HepG2 (cell line): Measurements from ENCODE around the gene TBL2. TPM values are rescaled to one million over a fixed set of nuclear protein-coding genes. Genes with fewer than 3 reads are reported as not detected.

ENCODE experiments used
- CBX1 ChIP-seq: IDR thresholded peaks from one replicate; pipeline ENCODE4 v1.6.1; 2016; ENCODE audit warnings: antibody characterized with exemption, low read depth
- CEBPG ChIP-seq: IDR thresholded peaks from 2 replicates; pipeline ENCODE4 v1.6.1; 2016
- FIP1L1 ChIP-seq: fragments of 200-400 bp; formaldehyde crosslinking; IDR thresholded peaks from 2 replicates; pipeline ENCODE4 v1.6.1; 2018; ENCODE audit warnings: low read depth, mild to moderate bottlenecking, low read length, moderate library complexity, borderline replicate concordance; ENCODE audit not compliant: insufficient read depth
- HMG20A ChIP-seq: IDR thresholded peaks from 2 replicates; pipeline ENCODE4 v1.6.1; 2016; ENCODE audit warnings: borderline replicate concordance
- MTF1 ChIP-seq: sonication (generic); formaldehyde crosslinking; IDR thresholded peaks from 2 replicates; pipeline ENCODE4 v1.5.0; 2020; ENCODE audit warnings: missing genetic modification reagents
- NFE2L2 ChIP-seq: fragments of 150-350 bp; IDR thresholded peaks from 2 replicates; pipeline ENCODE4 v1.6.1; 2014; ENCODE audit warnings: low read length
- TFDP2 ChIP-seq: sonication (generic); formaldehyde crosslinking; IDR thresholded peaks from 2 replicates; pipeline ENCODE4 v1.4.0; 2020; ENCODE audit warnings: missing genetic modification reagents
- THAP9 ChIP-seq: sonication (generic); formaldehyde crosslinking; IDR thresholded peaks from 2 replicates; pipeline ENCODE4; 2020; ENCODE audit warnings: missing genetic modification reagents, mild to moderate bottlenecking, borderline replicate concordance
- ZBTB37 ChIP-seq: sonication (generic); formaldehyde crosslinking; IDR thresholded peaks from 2 replicates; pipeline ENCODE4 v1.4.0; 2020; ENCODE audit warnings: mild to moderate bottlenecking, missing genetic modification reagents
- ZBTB44 ChIP-seq: sonication (generic); formaldehyde crosslinking; IDR thresholded peaks from 2 replicates; pipeline ENCODE4 v1.4.0; 2020; ENCODE audit warnings: missing genetic modification reagents
- ZBTB7A ChIP-seq: sonication (generic); formaldehyde crosslinking; IDR thresholded peaks from 2 replicates; pipeline ENCODE4 v1.8.0; 2022; ENCODE audit warnings: mild to moderate bottlenecking, missing genetic modification reagents
- ZNF510 ChIP-seq: sonication (generic); formaldehyde crosslinking; IDR thresholded peaks from 2 replicates; pipeline ENCODE4 v1.4.0; 2020; ENCODE audit warnings: low read depth, mild to moderate bottlenecking, missing genetic modification reagents
- ZNF678 ChIP-seq: sonication (generic); formaldehyde crosslinking; IDR thresholded peaks from 2 replicates; pipeline ENCODE4 v1.4.0; 2020; ENCODE audit warnings: mild to moderate bottlenecking, missing genetic modification reagents
- ZSCAN21 ChIP-seq: sonication (generic); formaldehyde crosslinking; IDR thresholded peaks from 2 replicates; pipeline ENCODE4 v1.8.0; 2022; ENCODE audit warnings: mild to moderate bottlenecking, missing genetic modification reagents, moderate library complexity, borderline replicate concordance
- polyA plus RNA-seq, 8 experiments: library from polyadenylated mRNA; depleted of rRNA in 3 of 8; stranded (reverse) in 7 of 8; unstranded in 1 of 8; fragments of >200 nt; fragmentation: Illumina TruSeq in 4 of 8; extraction: Trizol in 4 of 8; gene quantifications; 2 replicates each; pipeline versions ENCODE4 v1.2.1 to v1.2.3, GENCODE V29; 2011 to 2016; ENCODE audit warnings: low read depth in 4 of 8, missing spikeins in 1 of 8, mixed read lengths in 1 of 8; ENCODE audit not compliant: insufficient read depth in 1 of 8
- total RNA-seq, 5 experiments: library from RNA; depleted of rRNA; stranded (reverse); fragments of >200 nt; fragmentation: Illumina TruSeq; extraction: Trizol; gene quantifications; 2 replicates each; pipeline ENCODE4 v1.2.3, GENCODE V29; 2016; ENCODE audit warnings: low read depth in 1 of 5
- TF ChIP-seq, protein P1 (sequence below): sonication (generic); formaldehyde crosslinking; IDR thresholded peaks from 2 replicates; pipeline ENCODE4 v1.8.1; 2023; ENCODE audit warnings: mild to moderate bottlenecking, missing genetic modification reagents
- TF ChIP-seq, protein P2 (sequence below): sonication (generic); formaldehyde crosslinking; IDR thresholded peaks from 2 replicates; pipeline ENCODE4 v1.5.0; 2020; ENCODE audit warnings: missing genetic modification reagents
- TF ChIP-seq, protein P3 (sequence below): sonication (generic); formaldehyde crosslinking; IDR thresholded peaks from 2 replicates; pipeline ENCODE4 v1.5.0; 2020; ENCODE audit warnings: mild to moderate bottlenecking, missing genetic modification reagents

The TBL2 gene
- total and polyA plus RNA-seq, 2 of the 13 experiments (the other 11 are each of a cell fraction or from before 2014, with no cell fraction given), result 43.4 to 47.2 TPM

- TF ChIP-seq ZBTB44, result no peak
- TF ChIP-seq ZNF510 (CRISPR knock-in tag), result peak; percentile 81; the same call in 1 of the 2 replicates
- TF ChIP-seq FIP1L1, result no peak
- TF ChIP-seq, protein P1, sequence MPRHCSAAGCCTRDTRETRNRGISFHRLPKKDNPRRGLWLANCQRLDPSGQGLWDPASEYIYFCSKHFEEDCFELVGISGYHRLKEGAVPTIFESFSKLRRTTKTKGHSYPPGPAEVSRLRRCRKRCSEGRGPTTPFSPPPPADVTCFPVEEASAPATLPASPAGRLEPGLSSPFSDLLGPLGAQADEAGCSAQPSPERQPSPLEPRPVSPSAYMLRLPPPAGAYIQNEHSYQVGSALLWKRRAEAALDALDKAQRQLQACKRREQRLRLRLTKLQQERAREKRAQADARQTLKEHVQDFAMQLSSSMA (CRISPR knock-in tag), result peak; percentile 94
- peak; percentile 96 for TF ChIP-seq TFDP2
- peak; percentile 98 for TF ChIP-seq ZBTB7A (CRISPR knock-in tag)
- TF ChIP-seq, protein P2, sequence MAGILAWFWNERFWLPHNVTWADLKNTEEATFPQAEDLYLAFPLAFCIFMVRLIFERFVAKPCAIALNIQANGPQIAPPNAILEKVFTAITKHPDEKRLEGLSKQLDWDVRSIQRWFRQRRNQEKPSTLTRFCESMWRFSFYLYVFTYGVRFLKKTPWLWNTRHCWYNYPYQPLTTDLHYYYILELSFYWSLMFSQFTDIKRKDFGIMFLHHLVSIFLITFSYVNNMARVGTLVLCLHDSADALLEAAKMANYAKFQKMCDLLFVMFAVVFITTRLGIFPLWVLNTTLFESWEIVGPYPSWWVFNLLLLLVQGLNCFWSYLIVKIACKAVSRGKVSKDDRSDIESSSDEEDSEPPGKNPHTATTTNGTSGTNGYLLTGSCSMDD, result 0 out of 2 replicates have a peak, but pooled peaks have one; percentile 79
- peak; percentile 60; the same call in 1 of the 2 replicates for TF ChIP-seq ZBTB37 (CRISPR knock-in tag)
- peak; percentile 92 for TF ChIP-seq ZSCAN21
- no peak for TF ChIP-seq NFE2L2
- 0 out of 2 replicates have a peak, but pooled peaks have one; percentile 88 for TF ChIP-seq ZNF678 (CRISPR knock-in tag)
- peak; percentile 70 for TF ChIP-seq THAP9
- TF ChIP-seq, protein P3, sequence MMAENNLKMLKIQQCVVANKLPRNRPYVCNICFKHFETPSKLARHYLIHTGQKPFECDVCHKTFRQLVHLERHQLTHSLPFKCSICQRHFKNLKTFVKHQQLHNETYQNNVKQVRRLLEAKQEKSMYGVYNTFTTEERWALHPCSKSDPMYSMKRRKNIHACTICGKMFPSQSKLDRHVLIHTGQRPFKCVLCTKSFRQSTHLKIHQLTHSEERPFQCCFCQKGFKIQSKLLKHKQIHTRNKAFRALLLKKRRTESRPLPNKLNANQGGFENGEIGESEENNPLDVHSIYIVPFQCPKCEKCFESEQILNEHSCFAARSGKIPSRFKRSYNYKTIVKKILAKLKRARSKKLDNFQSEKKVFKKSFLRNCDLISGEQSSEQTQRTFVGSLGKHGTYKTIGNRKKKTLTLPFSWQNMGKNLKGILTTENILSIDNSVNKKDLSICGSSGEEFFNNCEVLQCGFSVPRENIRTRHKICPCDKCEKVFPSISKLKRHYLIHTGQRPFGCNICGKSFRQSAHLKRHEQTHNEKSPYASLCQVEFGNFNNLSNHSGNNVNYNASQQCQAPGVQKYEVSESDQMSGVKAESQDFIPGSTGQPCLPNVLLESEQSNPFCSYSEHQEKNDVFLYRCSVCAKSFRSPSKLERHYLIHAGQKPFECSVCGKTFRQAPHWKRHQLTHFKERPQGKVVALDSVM (CRISPR knock-in tag), result peak; percentile 91
- TF ChIP-seq MTF1, result peak; percentile 83; the same call in 1 of the 2 replicates
- TF ChIP-seq CBX1, result no peak
- TF ChIP-seq CEBPG, result no peak
- TF ChIP-seq HMG20A (CRISPR knock-in tag), result no peak
Measured at GRCh38 chr7:73557397-73558257, 20.8 kb downstream of the TBL2 start, which contains the start of gene BCL7B (continued).
